Transverse colon (tissue), 4 donors: ENCODE results near the gene AGRN. TPM values are rescaled to one million over a fixed set of nuclear protein-coding genes. Genes with fewer than 3 reads are reported as not detected.
"Not testable (repeated sequence)": the region's sequence is repeated elsewhere in the genome, so short reads cannot be mapped to it uniquely, and the experiment has no call there.

Experiments
- DNase-seq: peaks from one replicate; pipeline ENCODE4 v3.0.0-alpha.2; 2019
- H3K27ac ChIP-seq, 4 donors: fragments of 200-600 bp; sonication (generic); 2 replicates each; pipeline ENCODE4 v1.5.1; 2016 to 2018; ENCODE audit warnings: inconsistent platforms in 4 of 4
- H3K27me3 ChIP-seq: fragments of 200-600 bp; sonication (generic); 2 replicates; pipeline ENCODE4 v1.5.1; 2017; ENCODE audit warnings: inconsistent platforms
- H3K36me3 ChIP-seq, 4 donors: fragments of 200-600 bp; sonication (generic); 2 replicates each; pipeline ENCODE4 v1.5.1; 2017 to 2019; ENCODE audit warnings: inconsistent platforms in 4 of 4
- H3K4me1 ChIP-seq, 4 donors: fragments of 200-600 bp; sonication (generic); 2 replicates each; pipeline ENCODE4 v1.5.1; 2017 to 2020; ENCODE audit warnings: inconsistent platforms in 4 of 4
- H3K4me3 ChIP-seq, 4 donors: fragments of 200-600 bp; sonication (generic); 1 replicate in 1 of 4; 2 replicates in 3 of 4; pipeline versions ENCODE4 v1.5.1 to v1.6.1; 2017 to 2019; ENCODE audit warnings: inconsistent platforms in 4 of 4
- H3K9me3 ChIP-seq, 2 donors: fragments of 200-600 bp; sonication (generic); 2 replicates each; pipeline ENCODE4 v1.5.1; 2017 to 2019; ENCODE audit warnings: inconsistent platforms in 2 of 2
- CTCF ChIP-seq, 5 experiments: fragments of 200-600 bp in 3 of 5; fragments of 450-650 bp in 2 of 5; sonication (generic) in 3 of 5; IDR thresholded peaks; 1 replicate in 2 of 5; 2 replicates in 3 of 5; pipeline ENCODE4 v1.5.1; 2016 to 2017; ENCODE audit warnings: antibody characterized with exemption in 5 of 5, inconsistent platforms in 3 of 5, mild to moderate bottlenecking in 2 of 5, moderate library complexity in 1 of 5
- EP300 ChIP-seq: sonication (generic); formaldehyde crosslinking; IDR thresholded peaks from one replicate; pipeline ENCODE4 v1.6.1; 2017; ENCODE audit warnings: antibody characterized with exemption, low read depth
- POLR2A ChIP-seq: fragments of 450-650 bp; IDR thresholded peaks from one replicate; pipeline ENCODE4 v1.6.1; 2016; ENCODE audit warnings: antibody characterized with exemption, mild to moderate bottlenecking, moderate library complexity
- POLR2AphosphoS5 ChIP-seq, 3 donors: sonication (generic); formaldehyde crosslinking; IDR thresholded peaks; one replicate each; pipeline ENCODE4 v1.6.1; 2016; ENCODE audit warnings: antibody characterized with exemption in 3 of 3
- WGBS, 2 donors: methylation state at CpG; one replicate each; pipeline ENCODE4 v1.1.5; 2018; ENCODE audit warnings: low coverage in 1 of 2; 5-methylcytosine and 5-hydroxymethylcytosine counted together
- in situ Hi-C, 4 donors: fragments of 200-750 bp; cut with MboI; loops; one replicate each; pipeline versions ENCODE4 v1.15.0 to v1.15.1; 2017; ENCODE audit warnings: low sequenced_read_pairs in 3 of 4, low pct_ligation_motif_present in 1 of 4, low pct_unique_long_range_greater_than_20kb in 1 of 4
- intact Hi-C: fragments of 100-400 bp; cut with DNase I; formaldehyde crosslinking; loops from one replicate; pipeline ENCODE4 v1.15.1; 2023; ENCODE audit warnings: low total_unique reads
- total RNA-seq, 4 donors: library from RNA; depleted of rRNA; stranded (reverse); fragments of >200 nt; gene quantifications; one replicate each; pipeline ENCODE4 v1.1.0, GENCODE V29; 2016

Gene AGRN
- total RNA-seq, 4 donors from 2014 or later, result 25.4 to 132 (median 44.8) TPM

- no peaks in the 10 kb centered on the region for H3K27me3 ChIP-seq
- H3K4me3 ChIP-seq, result no peak overlapping the region
- H3K27ac ChIP-seq, result no peak overlapping the region
- no peaks in the 10 kb centered on the region for H3K36me3 ChIP-seq
- intact Hi-C loops, result loop anchor here (10.0 kb wide), 1 partner anchor 363 kb away; the partner anchor contains the start of gene AURKAIP1
- no peak for DNase-seq
- in situ Hi-C loops, result no loop called here
- no peak for TF ChIP-seq POLR2AphosphoS5 (IDR thresholded peaks at IDR 0.05)
- no peak for TF ChIP-seq POLR2A
- no peak for TF ChIP-seq CTCF (IDR thresholded peaks at IDR 0.05)
- TF ChIP-seq EP300, result no peak
- peaks cover 6 to 30% (median 19%) of the 10 kb centered on the region in 4 donors for H3K4me1 ChIP-seq
- no peaks in the 10 kb centered on the region for H3K9me3 ChIP-seq
- WGBS, 2 donors, result 77 to 85% methylated on average over 7 to 14 of the region's 14 CpGs
These were observed 8.4 kb upstream of the AGRN start for GRCh38 chr1:1011396-1011949.

- Histone ChIP-seq H3K4me3 (peak overlapping the region; percentile 44 to 71 (median 60)), H3K4me1 (peaks cover 6 to 26% (median 19%) of the 10 kb centered on the region in 4 donors), H3K27ac (peak overlapping the region; percentile 86 to 90 (median 87))
- H3K36me3 ChIP-seq, H3K27me3 ChIP-seq, DNase-seq, H3K9me3 ChIP-seq, in situ Hi-C loops: not testable (repeated sequence)
- WGBS, 2 donors, result 0 to 56% methylated on average over 1 to 13 of the region's 13 CpGs
- intact Hi-C loops, result loop anchor here (10.0 kb wide), 1 partner anchor 362 kb away; the partner anchor contains the start of gene AURKAIP1
These were observed 7.2 kb upstream of the AGRN start for GRCh38 chr1:1012736-1013104.

- Histone ChIP-seq H3K27me3 (no peaks in the 10 kb centered on the region), H3K4me1 (peaks cover 6 to 26% (median 19%) of the 10 kb centered on the region in 4 donors), H3K9me3 (no peaks in the 10 kb centered on the region), H3K4me3 (peak within 1 kb of the TSS; percentile 44 to 71 (median 60)), H3K27ac (peak within 1 kb of the TSS; percentile 86 to 90 (median 87)), H3K36me3 (no peaks in the 10 kb centered on the region)
- WGBS, 2 donors, result 0% methylated on average over 5 to 28 of the region's 30 CpGs
- peak; percentile 93 for DNase-seq
- TF ChIP-seq POLR2A, result peak; percentile 71
- TF ChIP-seq POLR2AphosphoS5 (IDR thresholded peaks at IDR 0.05), result peak; percentile 87 to 91 (median 88)
- TF ChIP-seq EP300, result no peak
- TF ChIP-seq CTCF (IDR thresholded peaks at IDR 0.05), result no peak
- intact Hi-C loops, result loop anchor here (10.0 kb wide), 1 partner anchor 361 kb away; the partner anchor contains the start of gene AURKAIP1
- in situ Hi-C loops, result no loop called here
These were observed 6.6 kb upstream of the AGRN start, which contains the start of gene ISG15 for GRCh38 chr1:1013105-1013921. TSS of gene ISG15 (plus strand) at chr1:1013497. CDS start at chr1:1013574, 77 bp downstream.

GRCh38 chr1:1013922-1014648, 5.8 kb upstream of the AGRN start:
- peak overlapping the region; percentile 44 to 71 (median 60) for H3K4me3 ChIP-seq
- peaks cover 6 to 30% (median 22%) of the 10 kb centered on the region in 4 donors for H3K4me1 ChIP-seq
- no peaks in the 10 kb centered on the region for H3K36me3 ChIP-seq
- H3K27me3 ChIP-seq, result no peaks in the 10 kb centered on the region
- in situ Hi-C loops, result no loop called here
- intact Hi-C loops, result loop anchor here (10.0 kb wide), 1 partner anchor 361 kb away; the partner anchor contains the start of gene AURKAIP1
- 62% methylated on average over 22 of the region's 41 CpGs; no CpG with 5 or more reads in 1 of the 2 donors for WGBS, 2 donors
- TF ChIP-seq POLR2AphosphoS5 (IDR thresholded peaks at IDR 0.05) (no peak), CTCF (IDR thresholded peaks at IDR 0.05) (no peak), POLR2A (no peak), EP300 (no peak)
- no peak for DNase-seq
- peak overlapping the region; percentile 86 to 90 (median 87) for H3K27ac ChIP-seq
- no peaks in the 10 kb centered on the region for H3K9me3 ChIP-seq
